ENCODE results near the gene SPRR2B. TPM values are rescaled to one million over a fixed set of nuclear protein-coding genes. Genes with fewer than 3 reads are reported as not detected.

The SPRR2B gene
- total RNA-seq, 4 donors from 2014 or later, result 1.9 to 99.4 (median 7.0) TPM; not detected in 1

DNA sequence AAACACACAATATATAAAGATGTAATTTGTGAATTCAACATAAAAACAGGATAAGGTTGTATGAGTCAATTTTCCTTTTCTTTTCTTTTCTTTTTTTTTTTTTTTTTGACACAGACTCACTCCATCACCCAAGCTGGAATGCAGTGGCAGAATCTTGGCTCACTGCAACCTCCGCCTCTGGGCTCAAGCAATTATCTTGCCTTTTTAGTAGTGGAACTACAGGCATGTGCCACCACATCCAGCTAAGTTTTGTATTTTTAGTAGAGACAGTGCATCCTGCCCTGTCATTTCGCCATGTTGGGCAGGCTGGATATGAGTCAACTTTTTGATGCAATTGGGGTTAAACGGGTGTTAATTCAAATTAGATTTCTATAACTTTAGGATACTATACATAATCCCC, 10.3 kb upstream of the SPRR2B start:
- Histone ChIP-seq H3K27ac (no peak overlapping the region), H3K4me3 (no peak overlapping the region), H3K4me1 (no peaks in the 10 kb centered on the region), H3K9me3 (peaks cover 0 to 3% (median 0%) of the 10 kb centered on the region in 3 donors), H3K36me3 (no peaks in the 10 kb centered on the region), H3K27me3 (no peaks in the 10 kb centered on the region)
- WGBS, 2 donors, result 34 to 36% methylated on average over 3 of the region's 3 CpGs
- TF ChIP-seq, protein P1, sequence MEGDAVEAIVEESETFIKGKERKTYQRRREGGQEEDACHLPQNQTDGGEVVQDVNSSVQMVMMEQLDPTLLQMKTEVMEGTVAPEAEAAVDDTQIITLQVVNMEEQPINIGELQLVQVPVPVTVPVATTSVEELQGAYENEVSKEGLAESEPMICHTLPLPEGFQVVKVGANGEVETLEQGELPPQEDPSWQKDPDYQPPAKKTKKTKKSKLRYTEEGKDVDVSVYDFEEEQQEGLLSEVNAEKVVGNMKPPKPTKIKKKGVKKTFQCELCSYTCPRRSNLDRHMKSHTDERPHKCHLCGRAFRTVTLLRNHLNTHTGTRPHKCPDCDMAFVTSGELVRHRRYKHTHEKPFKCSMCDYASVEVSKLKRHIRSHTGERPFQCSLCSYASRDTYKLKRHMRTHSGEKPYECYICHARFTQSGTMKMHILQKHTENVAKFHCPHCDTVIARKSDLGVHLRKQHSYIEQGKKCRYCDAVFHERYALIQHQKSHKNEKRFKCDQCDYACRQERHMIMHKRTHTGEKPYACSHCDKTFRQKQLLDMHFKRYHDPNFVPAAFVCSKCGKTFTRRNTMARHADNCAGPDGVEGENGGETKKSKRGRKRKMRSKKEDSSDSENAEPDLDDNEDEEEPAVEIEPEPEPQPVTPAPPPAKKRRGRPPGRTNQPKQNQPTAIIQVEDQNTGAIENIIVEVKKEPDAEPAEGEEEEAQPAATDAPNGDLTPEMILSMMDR (IDR thresholded peaks at IDR 0.05), result no peak
- TF ChIP-seq POLR2A (IDR thresholded peaks at IDR 0.05), result no peak
- intact Hi-C loops (cut with DNase I), result no loop called here
- DNase-seq, result no peak

DNA sequence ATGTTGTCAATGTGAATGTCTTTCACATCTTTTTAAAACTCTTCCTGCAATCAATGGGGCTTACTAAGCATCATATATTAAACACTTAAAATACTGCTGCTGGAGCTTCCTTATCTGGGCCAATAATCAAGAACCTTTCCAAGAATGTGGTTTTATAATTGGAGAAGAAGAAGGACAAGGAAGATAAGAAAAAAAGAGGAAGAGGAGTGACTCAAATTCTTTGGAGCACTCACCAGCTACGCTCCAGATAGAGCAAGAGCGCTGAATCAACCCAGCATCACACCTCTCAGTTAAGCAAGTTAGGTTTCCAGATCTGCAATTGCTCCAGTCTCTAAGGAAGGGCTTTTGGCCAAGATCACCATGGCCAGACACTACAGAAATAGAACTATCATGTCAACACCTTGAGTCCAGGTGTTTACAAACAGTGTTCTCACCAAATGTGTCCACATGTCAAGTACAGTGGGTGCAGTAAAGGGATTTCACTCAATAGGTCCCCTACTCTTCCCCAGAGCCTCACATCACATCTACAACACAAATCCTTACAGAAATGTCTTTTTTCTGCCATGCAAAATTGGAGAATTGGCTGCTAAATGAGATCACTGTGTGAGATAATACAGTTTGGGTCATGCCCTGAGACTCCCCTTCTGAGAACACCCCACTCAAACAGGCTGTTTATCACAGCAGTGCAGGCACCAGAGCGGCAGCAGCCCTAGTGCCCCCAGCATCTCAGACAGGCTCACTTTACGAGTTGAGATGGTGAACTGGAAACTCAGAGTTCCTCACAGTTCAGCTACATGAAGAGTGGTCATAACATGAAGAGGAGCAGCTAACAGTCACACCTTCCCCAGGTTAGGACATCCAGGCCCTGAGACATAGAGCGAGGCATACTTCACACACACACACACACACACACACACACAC, 1.7 kb upstream of the SPRR2B start:
- H3K4me3 ChIP-seq, result no peak overlapping the region
- no peak for TF ChIP-seq POLR2A (IDR thresholded peaks at IDR 0.05)
- TF ChIP-seq, protein P1 (IDR thresholded peaks at IDR 0.05), result no peak
- peaks cover 0 to 4% (median 0%) of the 10 kb centered on the region in 3 donors for H3K4me1 ChIP-seq
- intact Hi-C loops (cut with DNase I), result no loop called here
- no peaks in the 10 kb centered on the region for H3K9me3 ChIP-seq
- no peaks in the 10 kb centered on the region for H3K27me3 ChIP-seq
- WGBS, 2 donors, result 71 to 77% methylated on average over 4 to 5 of the region's 5 CpGs
- H3K36me3 ChIP-seq, result no peaks in the 10 kb centered on the region
- no peak overlapping the region for H3K27ac ChIP-seq
- DNase-seq, result no peak

DNA sequence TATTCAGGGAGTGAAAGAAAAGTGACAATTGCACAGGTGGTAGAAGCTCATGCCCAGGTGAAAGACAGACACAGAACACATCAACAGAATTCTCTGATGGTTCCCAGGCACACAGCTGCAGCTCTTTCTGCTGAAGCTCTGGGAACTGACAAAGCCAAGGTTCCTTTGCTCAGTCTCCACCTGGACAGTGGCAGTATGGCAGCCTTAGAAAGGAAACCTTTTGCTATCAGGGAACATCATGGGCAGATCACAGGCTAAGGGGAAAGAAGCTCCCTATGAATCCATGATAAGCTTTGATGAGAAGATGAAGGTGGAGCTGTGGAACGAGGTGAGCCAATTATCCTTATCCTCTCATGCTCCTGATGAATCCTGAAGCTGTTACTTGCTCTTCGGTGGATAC, 1.2 kb downstream of the SPRR2B start:
- intact Hi-C loops (cut with DNase I), result no loop called here
- Histone ChIP-seq H3K9me3 (no peaks in the 10 kb centered on the region), H3K27me3 (no peaks in the 10 kb centered on the region), H3K27ac (no peak overlapping the region), H3K36me3 (no peaks in the 10 kb centered on the region), H3K4me1 (peaks cover 0 to 4% (median 0%) of the 10 kb centered on the region in 3 donors), H3K4me3 (no peak overlapping the region)
- no peak for DNase-seq
- 72 to 80% methylated on average over 2 of the region's 2 CpGs for WGBS, 2 donors
- TF ChIP-seq POLR2A (IDR thresholded peaks at IDR 0.05), result no peak
- TF ChIP-seq, protein P1 (IDR thresholded peaks at IDR 0.05), result peak in 1 of 6 experiments; percentile 13

DNA sequence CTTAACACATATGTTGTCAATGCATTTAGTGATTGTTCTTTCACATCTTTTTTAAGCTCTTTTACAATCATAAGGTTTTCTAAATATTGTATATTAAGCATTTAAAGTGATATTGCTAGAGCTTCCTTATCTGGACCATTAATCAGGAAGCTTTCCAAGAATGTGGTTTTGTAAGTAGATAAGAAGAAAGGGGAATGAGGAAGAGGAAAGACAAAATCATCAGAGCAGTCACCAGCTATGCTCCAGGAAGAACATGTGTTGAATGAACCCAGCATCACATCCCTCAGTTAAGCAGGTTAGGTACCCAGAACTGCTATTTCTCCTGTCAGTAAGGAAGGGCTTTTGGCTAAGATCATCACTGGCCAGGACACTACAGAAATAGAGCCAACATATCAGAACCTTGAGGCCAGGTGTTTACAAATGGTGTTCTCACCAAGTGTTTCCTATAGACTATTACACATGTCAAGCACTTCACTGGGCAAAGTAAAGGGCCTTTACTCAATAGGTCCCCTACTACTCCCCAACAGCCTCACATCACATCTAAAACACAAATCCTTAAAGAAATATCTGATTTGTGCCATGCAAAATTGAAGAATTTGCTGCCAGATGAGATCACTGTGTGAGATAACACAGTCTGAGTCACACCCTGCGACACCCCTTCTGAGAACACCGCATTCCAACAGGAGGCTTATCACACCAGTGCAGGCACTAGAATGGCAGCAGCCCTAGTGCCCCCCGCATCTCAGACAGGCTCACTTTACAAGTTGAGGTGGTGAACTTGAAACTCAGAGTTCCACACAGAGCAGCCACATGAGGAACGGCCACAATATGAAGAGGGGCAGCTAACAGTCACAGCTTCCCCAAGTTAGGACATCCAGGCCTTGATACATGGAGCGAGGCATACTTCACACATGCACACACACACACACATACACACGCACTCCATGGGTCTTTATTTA, 12.3 kb downstream of the SPRR2B start:
- H3K36me3 ChIP-seq, result no peaks in the 10 kb centered on the region
- no peak overlapping the region for H3K27ac ChIP-seq
- no peak for DNase-seq
- H3K4me3 ChIP-seq, result no peak overlapping the region
- 77% methylated on average over 6 of the region's 6 CpGs for WGBS, 2 donors
- intact Hi-C loops (cut with DNase I), result no loop called here
- TF ChIP-seq, protein P1 (IDR thresholded peaks at IDR 0.05), result no peak
- no peak for TF ChIP-seq POLR2A (IDR thresholded peaks at IDR 0.05)
- H3K27me3 ChIP-seq, result no peaks in the 10 kb centered on the region
- H3K4me1 ChIP-seq, result peaks cover 0 to 6% (median 0%) of the 10 kb centered on the region in 3 donors
- H3K9me3 ChIP-seq, result no peaks in the 10 kb centered on the region
